DMS114 treated with DMSO at 0.1 percent for 48 hours (cell line): ENCODE data around the gene TBC1D22A.

Experiments used
- DNase-seq: peaks from one replicate; lab custom pipeline; 2025; ENCODE audit not compliant: unreplicated experiment; lab: John Stamatoyannopoulos, UW

Gene TBC1D22A

DNA sequence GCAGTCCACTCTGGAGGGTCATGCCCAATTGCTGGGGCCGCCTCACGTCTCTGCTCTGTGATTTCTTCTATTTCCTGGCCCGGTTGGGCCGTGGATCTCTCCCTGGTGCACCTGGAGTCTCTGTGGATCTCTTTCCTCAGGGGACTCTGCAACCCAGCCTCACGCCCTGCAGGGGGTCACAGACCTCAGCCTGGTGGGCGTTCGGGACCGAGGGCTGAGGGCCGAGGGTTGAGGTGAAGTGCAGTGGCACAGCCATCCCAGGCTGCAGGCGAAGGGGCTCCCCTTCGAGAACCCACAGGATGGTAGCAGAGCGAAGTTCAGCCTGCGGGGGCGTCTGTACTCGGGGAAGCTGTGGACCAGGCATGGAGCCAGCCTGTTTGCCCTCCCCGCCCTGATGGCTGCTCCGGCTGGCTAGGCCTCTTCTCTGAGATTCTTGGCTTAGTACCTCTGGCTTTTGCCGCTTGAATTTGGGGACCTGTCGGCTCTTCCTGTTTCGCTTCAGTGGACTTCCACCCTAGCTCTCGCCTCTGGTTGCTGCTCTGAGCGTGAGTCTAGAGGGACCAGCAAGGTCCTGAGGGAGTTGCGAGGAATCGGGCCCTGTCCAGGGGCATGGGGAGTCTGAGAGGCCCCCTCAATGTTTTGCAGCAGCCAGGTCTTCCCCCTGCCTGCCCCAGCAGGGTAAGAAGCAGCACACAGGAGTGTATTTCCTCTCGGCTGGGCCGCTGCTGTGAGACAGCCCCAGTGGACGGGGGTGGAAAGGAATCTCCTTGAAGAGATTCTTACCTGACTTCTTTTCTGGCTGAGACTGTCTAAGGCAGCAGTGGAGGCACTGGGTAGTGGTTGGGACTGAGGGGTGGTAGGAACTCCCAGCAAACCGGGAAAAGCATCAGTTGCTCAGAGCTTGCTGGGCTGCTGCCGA lies 140.8 kb downstream of the TBC1D22A start:
- DNase-seq: no peak

DNA sequence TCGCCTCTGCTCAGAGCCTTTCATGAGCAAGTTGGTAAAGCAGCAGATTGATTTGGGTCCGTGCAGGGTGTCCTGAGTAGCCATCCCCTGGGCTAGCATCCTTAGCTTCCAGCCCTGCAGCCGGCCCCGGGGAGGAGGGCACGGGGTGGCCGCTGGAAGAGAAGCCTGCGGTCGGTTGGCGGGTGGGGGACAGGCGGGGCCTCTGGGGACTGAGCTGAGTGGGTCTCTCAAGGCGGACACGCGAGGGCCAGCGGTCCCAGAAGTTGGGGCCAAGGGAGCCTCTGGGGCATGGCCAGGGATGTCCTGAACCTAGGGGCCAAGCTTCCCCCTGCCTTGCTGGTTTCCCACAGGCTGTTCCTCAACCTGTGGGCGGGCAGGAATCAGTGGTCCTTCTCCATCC lies 143.0 kb downstream of the TBC1D22A start:
- DNase-seq: no peak

GRCh38 chr22:46905834-46906233 lies 143.4 kb downstream of the TBC1D22A start:
- no peak for DNase-seq

- DNase-seq: no peak
Measured at GRCh38 chr22:46906326-46907045, 144.0 kb downstream of the TBC1D22A start.

DNA sequence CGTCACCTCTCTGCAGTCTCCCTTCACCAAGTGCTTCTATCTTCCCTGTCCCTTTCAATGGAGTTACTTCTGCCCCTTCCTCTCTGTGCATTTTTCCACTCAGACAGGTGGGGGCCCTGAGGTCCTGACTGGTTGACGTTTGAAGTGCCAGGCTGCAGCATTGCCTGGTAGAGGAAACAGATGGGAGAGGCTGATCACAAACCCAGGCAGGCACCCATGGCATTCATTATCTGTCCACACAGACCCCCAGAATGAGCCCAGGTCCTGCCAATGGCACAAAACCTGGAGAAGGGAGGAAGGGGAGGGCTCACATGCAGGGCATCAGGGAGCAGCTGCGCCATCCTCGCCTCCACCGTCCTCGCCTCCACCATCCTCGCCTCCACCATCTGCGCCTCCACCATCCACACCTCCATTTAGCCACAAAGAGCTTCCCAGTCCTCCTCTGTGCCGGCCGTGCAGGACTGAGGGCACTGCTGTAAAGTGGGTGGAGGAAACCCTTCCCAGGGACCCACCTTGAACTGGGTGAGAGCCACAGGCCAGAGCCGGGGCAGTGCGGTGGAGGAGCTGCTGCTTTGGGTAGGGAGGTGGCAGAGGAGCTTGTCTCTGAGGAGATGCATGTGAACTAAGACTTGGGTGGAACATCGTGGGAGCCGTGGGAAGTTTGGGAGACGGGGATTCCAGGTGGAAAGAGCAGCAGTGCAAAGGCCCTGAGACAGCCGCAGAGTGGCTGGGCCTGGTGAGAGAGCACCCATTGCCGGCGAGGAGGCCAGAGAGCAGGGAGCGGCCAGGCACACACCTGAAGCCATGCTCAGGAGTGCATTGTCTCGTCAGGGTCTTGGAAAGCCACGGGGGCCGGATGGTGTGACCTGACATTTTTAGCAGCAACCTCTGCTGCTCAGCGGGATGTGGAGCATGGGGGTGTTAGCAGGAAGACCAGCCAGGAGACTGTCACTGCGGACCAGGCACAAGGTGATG lies 145.1 kb downstream of the TBC1D22A start:
- no peak for DNase-seq

DNA sequence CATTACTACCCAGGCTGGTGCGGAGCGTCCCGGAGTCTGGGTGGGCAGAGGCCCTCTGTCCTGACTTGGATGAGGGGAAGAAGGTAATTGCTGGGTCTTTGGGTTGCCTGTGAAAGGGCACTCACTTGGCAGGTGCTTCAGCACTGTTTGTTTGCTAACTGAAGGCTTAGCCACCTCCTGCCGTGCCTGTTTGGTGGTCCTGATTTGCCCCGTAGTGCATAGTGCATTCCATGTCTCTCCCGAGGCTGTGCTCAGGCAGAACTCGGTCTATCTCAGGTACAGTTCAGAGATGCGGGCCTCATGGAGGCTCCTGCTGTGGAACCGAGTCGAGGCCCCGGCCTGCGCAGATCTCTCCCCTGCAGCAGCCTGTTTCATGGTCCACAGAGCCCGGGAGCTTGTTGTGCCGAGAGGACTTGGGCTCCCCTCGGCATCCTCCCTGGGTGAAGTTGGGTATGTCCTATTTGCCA lies 146.2 kb downstream of the TBC1D22A start:
- DNase-seq: no peak

- DNase-seq: no peak
Measured at GRCh38 chr22:46909237-46910030, 147.0 kb downstream of the TBC1D22A start.

DNA sequence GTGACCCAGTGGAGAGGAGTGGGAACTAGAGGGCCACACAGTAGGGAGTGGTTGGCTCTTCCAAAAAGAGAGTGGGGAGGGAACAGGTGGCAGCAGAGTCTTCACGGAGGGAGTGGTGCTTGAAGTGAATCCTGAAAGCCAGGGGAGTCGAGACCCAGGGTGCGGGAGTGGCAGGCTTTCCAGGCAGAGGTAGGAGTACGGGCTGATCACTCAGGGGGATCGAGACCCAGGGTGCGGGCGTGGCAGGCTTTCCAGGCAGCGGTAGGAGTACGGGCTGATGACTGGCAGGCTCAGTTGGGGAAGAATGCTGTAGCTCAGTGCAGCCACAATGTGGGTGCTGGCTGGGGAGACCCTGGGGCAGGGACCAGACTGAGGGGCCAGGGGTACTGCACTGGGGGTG lies 148.2 kb downstream of the TBC1D22A start:
- DNase-seq: no peak

GRCh38 chr22:46911346-46911745 lies 148.9 kb downstream of the TBC1D22A start:
- DNase-seq: no peak

GRCh38 chr22:46913351-46913750 lies 150.9 kb downstream of the TBC1D22A start:
- DNase-seq: no peak

DNA sequence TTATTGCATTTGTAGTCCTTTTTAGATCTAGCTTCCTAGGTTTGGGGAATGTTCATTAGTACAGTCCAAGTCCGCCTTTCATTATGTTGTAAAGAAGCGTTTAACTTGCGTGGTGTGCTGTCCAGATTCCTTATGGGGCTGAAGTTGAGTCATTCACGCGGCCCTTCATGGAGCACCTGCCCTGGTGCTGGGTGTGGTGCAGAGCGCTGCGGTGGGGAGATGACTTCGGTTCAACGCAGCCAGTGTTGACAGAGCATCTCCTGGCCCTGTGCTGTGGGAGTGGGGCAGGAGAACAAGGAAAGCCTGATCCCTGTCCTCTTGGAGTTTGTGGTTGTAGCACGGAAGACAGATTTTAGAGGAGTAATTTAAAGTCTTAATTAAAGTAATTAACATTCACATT lies 152.0 kb downstream of the TBC1D22A start:
- no peak for DNase-seq

DNA sequence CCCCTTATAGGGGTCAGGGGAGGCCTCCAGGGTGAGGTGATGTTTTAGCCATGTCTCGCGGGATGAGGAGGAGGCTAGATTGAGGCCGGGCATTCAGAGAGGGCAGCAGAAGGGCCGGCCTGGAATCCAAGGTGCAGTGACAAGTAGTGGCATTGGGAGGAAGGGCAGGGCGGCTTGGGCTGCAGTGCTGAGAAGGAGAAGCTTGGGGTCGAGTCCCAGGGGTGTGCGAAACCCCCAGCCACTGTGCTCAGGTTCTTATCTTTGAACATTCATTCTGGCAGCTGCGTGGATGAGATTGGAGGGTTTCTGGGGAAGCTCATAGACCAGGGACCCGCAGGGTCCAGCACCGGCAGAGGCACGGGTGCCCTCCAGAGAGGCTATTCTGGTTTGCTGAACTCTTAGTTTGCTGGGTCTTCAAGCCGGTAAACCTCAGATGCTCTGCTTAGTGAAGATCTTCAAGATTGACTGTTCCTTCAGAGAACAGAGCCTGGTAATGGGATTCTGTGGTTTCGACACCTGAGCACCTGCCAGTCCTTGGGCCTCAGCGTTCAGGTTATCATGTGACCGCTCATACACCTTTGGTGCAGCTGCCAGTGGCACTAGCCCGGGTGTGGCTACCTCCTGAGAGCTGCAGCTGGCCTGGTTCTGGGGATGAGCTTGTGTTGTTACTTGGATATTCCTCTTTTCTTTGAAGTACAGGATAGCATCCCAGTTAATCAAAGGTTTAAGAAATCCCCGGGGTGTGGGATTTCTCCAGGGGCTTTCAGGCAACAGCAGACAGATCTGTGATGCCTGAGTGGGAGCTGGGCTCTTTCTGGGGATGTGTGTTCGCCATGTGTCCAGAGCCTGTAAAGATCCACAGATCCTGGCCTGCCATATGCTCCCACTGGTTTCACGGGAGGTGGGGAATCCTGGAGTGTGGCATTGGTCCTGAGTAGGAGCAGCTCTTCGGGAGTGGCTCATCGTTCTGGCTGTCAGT lies 152.8 kb downstream of the TBC1D22A start:
- DNase-seq: no peak

- DNase-seq: no peak
Measured at GRCh38 chr22:46915950-46916730, 153.7 kb downstream of the TBC1D22A start.

DNA sequence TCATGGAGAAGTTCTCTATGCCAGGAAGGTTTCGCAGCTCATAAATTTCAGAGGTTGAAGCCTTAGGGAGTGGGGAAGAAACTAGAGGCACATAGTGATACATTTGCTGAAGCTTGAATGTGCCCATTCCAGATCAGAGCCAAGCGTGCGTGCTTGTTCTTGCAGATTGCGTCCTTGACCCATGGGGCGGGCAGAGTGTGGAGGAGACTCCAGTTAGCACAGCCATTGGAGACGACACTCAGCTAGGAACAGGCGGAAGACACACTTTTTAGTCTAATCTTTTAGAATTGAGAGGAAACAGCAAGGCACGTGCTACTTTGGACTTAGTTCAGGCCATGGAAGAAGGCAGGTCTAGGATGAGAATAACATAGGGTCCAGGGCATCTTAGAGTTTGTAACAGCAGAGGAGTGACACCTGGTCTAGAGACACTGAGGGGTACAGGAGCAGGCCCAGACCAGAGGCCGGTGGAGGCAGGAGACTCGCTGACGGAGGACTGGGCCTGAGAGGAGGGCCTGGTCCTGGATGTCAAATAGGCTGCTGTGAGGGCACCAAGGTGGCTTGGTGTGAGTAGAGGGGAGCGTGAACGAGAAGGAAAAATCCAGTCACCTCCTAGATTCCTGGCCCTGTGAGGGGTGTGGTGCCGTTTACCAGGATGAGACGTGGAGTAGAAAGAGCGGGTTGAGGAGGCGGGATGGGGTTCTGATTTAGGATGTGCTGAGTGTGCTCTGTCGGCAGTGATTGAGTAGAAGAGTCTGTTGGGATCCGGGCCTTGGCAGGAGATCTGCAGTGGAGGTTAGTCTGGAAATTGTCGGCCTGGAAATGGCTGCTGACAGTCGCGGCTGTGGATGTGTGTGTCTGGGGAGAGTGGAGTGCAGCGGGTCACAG lies 154.7 kb downstream of the TBC1D22A start:
- no peak for DNase-seq

- no peak for DNase-seq
Measured at GRCh38 chr22:46917771-46918101, 155.3 kb downstream of the TBC1D22A start.

GRCh38 chr22:46918197-46918596 lies 155.7 kb downstream of the TBC1D22A start:
- DNase-seq: no peak

- no peak for DNase-seq
Measured at GRCh38 chr22:46922037-46922436, 159.6 kb downstream of the TBC1D22A start.
